HTERT RPE-1 (cell line): ENCODE results near the gene PLA2G4E.

ENCODE experiments used
- in situ Hi-C: fragments of 300-500 bp; cut with MboI; formaldehyde crosslinking; loops from 4 replicates; pipeline ENCODE4 v1.14.3; 2020; ENCODE audit warnings: low sequenced_read_pairs

PLA2G4E gene

DNA sequence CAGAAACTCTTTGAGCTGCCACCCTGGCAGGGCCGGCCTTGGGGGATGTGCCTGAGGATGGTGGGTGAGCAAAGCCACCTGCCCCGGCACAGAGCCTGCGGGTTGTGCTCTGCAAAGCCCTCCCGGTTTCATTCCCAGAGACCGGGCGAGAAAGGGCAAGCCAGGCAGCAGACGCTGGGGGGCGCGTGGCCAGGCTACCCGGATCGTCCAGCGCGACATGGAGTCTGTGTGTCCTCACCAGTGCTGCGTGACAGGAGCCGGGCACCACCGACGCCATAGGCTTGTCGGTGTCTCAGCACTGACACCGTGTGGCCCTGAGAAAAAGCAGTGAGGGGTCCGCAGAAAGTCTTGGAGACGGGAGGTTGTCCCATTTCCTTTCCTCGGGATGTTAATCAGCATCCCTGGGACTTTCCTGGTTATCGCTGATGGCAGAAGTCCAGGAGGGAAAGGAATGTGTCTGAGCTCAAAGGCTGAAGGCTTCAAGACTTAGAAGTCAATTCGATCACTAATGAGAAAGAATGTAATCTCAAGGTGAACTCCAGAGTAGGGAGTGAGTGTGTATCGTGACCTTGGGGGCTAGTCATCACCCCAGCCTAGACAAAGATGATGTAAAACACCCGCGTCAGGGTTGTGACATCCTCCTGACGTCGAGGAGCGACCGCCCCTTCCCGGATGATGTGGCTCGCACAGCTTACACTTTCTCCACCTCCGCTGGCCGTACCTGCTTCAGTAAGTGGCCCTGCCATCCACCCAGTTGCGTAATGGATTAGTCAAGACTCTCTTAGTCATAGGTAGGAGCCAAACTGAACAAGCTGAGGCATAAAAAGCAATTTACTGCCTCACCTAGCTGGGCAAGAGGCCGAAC lies 36.3 kb upstream of the PLA2G4E start:
- in situ Hi-C loops: no loop called here

DNA sequence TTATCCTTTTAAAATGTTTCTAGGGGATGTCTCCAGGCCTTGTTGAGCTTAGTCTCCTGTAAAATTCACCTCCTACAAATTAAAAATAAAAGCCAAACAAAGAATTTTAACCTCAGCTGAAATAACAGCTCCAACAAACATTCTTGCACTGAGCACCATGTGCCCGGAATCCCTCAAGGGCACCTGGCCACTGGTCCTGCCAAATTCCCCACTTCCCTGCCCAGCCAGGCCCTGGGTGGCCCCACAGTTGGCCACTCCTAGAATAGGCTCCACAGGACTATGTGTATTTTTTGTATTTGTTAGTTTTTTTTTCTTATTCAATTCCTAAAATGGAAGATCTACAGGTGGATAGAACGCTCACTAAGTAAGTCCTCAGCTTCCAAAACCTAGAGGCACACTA lies 33.1 kb upstream of the PLA2G4E start:
- in situ Hi-C loops: no loop called here

DNA sequence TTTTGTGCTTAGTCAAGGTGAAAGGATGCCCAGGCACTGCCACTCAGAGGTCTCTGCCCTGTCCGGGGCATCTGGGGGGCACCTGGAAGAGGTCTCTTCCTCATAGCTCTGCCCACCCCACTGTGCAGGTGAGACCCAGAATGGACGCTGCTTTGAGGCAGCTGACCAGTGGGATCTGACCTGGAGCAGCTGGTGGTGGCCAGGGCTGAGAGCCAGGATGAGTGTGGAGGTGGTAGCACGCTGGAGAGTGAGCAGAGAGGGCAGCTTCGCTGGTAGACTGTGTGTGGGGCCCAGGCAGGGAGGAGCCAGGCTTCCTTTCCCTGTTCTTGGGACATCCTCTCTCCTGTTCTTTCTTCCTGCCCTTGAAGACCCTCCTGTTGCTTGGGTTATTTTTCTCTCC lies 32.2 kb upstream of the PLA2G4E start:
- in situ Hi-C loops: no loop called here

DNA sequence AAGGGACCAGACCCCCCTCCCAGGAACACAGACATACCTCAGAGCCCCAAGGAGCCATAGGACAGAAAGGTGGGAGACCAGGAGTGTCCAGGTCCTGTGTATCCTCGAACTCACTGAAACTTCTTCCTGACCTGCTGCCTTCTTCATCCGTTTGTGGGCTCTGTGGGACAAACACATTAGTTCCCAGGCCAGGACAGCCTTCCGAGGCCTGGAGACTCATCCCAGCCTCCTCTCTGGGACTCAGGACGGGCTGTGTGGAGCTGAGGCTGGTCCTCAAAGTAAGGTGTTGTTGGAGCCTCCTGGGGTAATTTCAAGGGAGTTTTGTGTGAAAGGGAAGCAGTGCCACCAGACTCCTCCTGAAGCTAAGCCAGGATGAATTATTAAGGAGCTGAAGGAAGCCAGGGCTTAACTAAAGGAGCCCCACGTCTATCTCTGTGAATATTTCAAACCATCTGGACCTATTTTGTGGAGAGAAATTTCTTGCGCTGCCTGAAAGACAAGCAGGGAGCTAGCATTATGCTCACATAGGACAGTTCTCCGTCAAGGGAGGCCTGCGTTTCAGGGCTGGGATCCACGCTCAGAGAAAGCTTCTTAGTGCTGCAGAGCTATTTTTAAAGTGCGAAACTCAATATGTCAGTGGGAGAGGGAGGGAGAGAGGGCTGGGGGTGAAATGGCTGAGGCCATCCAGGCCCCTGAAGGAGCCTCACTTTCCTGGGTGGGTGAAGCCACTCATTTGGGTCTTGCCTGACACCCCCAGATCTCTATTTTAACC lies 29.8 kb upstream of the PLA2G4E start:
- in situ Hi-C loops: no loop called here

DNA sequence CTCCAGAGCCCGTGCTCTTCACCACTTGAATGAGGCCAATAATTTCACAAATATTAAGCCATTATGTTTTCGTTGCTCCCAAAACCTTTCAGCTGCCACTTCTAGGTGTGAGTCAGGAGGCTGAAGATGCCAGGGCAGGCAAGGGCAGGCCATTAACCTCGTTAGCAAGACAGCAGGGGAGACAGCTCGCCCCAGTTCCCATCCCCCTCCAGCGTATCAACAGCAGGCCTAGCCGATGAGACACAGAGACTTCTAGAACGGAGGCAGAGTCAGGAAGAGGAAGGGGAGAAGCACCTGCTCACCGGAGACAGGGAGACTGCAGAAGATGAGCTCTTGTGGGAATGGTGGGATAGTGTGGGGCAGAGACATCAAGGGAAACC lies 28.0 kb upstream of the PLA2G4E start:
- in situ Hi-C loops: no loop called here

DNA sequence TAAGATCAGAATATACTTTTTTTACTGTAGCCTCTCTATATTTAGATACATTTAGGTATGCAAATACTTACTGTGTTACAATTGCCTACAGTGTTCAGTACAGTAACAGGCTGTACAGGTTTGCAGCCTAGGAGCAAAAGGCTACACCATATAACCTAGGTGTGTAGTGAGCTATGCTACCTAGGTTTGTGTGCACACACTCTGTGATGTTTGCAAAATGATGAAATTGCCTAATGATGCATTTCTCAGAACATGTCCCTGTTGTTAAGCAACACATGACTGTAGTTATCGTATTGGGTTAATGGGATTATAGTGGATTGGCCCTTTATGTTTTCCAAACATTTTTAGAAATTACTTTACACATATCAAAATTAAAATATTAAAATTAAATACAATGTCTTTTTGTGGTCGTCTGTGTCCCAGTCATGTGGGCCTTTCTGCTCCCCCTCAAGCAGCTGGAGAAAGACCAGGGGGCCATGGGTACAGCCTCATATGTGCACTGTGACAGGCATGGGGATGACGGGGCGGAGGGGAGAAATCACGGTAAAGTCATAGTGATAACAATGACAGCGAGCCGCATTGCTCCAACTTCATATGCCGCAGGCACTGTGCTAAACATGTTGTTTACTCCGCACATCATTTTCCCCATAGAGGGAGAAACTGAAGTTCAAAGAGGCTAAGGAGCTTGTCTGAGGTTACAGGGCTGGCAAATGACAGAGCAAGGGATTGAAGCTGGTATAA lies 27.4 kb upstream of the PLA2G4E start:
- in situ Hi-C loops: no loop called here

DNA sequence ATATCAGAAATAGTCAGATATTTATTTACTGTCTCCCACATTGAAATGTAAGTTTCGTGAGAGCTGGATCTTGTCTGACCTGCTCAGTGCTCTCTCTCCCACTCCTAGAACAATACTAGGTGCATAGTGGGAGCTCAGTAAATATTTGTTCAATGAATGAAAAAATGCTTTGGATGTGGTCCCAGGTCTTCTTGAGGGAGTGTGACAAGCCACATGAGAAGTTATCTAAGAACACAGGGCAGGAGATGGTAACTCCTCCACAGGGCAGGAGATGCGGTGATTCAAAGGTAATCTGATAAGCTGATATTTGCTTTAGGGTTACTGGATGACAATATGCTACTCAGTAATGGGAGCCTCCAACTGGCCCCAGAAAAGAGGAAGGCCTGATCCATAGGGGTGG lies 25.8 kb upstream of the PLA2G4E start:
- in situ Hi-C loops: no loop called here

DNA sequence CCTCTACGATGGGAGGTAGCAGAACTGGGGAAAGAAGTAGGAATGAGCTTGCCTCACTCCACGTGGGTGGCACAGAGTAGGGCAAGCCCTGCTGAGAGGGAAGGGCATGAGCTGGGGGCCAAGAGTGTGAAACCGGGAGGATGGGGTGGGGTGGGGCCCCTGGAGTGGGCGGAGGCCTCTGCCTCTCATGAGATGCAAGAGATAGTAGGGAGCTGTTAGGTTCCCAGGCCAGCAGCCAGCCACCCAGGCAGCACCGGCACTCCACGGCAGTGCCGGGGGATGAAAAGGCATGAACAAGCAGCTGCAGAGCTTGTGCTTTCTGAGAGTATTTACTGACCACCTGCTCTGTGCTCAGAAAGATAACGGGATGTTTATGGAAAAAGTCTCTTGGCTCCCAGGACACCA lies 24.4 kb upstream of the PLA2G4E start:
- in situ Hi-C loops: no loop called here

DNA sequence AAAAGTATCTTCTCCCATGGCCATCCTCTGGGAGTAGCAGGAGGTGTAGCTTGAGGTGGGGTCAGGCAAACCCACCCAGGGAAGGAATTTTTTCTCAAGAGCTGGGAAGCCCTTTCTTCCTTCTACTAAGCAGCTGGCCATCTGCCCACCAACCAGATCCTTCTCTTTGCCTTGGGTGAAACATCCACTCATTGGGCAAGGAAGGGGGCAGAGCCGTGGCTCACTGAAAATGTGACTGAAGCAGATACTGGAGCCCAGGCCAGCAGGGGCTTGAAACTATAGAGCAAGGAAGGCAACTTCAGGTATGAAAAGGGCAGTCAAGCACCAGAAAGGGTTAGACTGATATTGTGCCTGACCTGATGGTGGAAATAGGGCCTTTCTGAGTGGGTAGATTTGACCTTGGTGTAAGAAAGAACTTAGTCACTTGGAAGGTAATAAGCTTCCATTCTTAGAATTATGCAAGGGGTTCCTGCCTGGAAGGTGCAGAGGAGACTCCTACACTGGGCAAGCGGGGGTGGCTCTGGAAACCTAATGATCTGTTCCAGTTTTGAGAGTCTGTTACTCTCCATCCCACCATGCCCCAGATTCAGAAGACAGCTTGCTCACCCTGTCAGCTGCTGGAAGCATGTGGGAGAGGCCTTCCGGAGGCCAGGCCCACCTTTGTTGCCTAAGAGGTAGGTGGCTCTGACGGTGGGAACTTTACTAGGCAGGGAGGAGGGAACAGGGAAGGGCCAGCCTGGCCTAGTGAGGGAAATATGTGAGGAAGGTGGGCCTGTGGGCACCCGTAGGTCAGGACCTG lies 22.0 kb upstream of the PLA2G4E start:
- in situ Hi-C loops: no loop called here

DNA sequence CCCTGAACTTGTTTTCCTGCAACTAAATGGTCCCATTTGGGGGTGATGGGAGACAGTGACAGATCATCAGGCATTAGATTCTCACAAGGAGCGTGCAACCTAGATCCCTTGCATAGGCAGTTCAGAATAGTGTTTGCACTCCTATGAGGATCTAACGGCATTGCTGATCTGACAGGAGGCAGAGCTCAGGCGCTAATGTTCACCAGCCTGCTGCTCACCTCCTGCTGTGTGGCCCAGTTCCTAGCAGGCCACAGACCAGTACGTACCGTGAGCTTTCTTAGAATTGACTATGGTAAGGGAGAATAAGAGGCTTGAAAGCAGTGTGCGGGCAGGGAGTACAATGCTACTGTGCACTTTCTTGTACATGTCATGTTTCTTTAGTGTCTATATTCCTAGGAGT lies 17.6 kb upstream of the PLA2G4E start:
- in situ Hi-C loops: no loop called here

DNA sequence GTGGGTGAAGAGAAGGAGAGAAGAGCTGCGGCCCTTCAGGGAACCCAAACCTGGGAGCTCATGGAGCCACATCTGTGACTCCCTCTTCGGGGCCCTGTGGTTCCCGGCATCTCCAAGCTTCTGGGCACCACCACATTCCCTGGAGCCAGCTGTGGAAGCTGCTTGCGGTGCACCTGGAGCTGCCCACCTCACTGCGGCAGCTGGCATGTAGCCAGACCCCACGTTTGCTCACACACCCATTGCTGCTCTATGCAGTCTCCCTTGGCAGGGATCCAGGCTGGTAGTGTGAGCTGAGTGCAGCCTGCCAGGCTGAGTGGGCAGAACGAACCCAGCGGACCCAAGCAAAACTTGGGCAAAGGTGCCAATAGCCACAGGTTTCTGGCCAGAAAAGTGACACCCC lies 16.8 kb upstream of the PLA2G4E start:
- in situ Hi-C loops: no loop called here

DNA sequence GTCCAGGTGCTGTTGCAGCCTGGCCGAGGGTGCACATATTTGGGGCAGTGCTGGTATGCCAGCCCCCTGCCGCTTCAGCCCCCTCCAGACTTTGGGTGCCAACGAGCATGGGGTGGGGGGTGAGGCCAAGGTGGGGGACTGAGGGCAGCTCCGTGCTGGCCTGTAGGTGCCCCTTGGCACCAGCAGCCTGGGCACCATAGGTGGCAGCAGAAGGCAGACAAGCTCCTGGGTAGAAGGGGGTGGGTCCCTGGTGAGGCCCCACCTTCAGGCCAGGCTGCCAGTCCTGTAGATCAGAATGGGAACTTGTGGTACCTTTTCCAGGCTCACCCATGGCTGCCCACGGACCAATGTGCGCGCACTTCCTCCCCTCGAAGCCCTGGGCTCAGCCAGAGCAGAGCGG lies 16.1 kb upstream of the PLA2G4E start:
- in situ Hi-C loops: no loop called here

DNA sequence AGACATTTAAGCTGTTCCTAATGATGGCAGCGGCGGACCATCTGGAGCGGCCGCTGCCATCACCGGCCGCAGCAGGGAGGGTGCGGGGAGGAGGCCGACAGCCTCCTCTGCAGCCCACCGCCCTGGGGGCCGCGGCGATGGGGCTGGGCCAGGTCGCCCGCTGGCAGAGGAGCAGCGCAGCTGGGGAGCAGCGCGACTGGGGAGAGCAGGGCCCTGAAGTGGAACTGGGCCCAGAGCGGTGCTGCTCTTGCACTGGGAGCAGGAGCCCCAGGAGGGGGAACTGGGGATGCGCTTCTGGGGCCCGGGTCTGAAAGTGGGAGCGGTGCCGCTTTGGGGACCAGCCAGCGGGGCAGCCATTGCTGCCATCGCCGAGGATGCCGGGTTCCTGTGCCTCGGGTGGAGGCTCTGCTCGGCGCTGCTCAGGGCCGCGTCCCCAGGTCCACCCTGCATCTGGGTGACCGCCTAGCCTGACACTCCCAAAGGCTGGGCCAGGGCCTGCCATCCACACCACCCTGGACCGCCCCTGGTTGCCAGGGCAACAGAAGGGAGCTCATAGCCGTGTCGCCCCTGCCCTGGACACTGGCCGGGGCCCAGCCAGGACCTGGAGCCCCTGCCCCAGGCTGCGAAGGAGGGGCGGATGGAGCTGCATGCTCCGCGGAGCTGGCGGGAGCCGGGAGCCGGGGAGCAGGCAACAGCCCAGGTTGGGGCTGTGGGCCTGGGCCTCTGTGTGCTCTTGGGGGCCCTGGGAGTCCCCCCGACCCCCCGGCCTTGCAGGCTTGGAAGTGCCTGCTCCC lies 15.5 kb upstream of the PLA2G4E start:
- in situ Hi-C loops: no loop called here

DNA sequence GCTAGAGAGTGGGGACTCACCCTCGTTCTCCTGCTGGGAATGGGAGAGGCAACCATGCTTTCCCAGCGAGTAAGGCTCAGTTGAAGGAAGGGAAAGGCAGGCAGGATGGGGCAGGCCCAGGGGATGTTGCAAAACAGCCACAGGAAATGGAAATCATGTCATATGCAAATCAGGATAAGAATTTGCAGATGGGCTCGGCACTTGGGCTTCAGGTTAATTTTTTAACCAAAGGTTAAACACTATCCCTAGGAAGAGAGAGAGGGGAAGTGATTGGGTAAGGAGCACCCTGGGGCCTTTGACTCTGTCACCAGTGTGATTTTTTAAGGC lies 14.6 kb upstream of the PLA2G4E start:
- in situ Hi-C loops: no loop called here

DNA sequence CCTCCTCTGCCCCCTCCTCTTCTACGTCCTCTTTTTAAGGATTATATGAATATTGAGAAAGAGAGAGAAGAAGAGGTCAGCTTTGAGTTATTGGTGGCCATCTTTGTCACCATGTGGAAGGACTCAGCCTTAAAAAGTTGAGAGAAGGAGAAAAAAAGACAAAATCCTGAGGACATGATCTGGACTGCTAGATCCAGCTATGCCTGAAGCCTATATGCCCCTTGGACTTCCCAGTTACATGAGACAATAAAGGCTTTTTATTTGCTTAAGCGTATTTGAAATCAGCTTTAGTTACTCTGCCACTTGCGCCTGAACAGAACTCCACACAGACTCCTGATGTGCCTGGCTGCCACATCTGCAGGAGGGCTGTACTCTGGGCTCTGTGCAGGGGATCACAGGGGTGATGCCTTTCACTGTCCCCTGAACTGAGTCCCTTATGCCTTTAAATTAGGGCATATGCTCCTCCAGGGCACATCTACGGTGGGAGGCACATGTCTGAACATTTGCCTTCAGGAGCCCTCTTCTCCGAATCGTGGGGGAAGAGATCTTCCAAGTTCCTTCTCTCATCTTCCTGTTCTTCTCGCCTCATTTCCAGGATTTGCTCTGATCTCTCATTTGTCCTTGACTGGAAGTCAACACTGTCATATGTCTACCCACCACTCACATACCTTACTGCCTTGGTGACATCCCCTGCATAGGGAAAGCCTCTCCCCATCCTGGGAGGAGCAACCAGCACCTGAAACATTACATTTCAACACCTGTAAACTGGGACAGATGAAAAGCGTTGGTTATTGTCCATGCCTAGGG lies 14.0 kb upstream of the PLA2G4E start:
- in situ Hi-C loops: no loop called here

DNA sequence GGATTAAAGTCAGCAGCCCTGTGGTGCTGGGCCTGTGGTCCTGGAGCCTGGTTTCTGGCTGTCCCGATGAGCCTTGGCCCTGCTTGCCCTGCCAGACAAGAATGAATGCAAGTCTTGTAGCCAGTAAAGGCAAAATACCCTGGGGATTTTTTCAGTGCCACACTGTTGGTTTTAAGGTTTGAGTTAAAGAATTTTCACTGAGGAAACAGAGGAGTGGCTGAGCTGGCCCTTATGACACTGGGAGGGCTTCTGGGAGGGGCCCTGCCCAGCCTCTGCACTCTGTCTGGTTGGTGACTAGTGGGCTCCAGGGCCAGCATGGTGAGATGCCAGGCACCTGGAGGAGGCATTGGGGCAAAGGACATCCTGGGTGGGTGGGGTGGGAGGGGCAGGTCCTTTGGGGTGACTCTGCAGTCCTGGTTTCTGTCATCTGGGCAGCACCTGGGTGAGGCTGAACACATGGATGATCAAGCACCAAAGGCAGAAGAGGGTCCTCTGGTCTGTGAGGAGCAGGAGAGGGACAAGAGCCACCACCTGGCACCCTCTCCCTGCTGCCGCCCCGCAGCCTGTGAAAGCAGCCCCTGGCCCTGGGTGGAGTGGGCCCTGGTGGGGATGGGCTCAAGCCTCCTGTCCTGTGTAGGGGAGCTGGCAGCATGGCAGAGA lies 12.5 kb upstream of the PLA2G4E start:
- in situ Hi-C loops: no loop called here

DNA sequence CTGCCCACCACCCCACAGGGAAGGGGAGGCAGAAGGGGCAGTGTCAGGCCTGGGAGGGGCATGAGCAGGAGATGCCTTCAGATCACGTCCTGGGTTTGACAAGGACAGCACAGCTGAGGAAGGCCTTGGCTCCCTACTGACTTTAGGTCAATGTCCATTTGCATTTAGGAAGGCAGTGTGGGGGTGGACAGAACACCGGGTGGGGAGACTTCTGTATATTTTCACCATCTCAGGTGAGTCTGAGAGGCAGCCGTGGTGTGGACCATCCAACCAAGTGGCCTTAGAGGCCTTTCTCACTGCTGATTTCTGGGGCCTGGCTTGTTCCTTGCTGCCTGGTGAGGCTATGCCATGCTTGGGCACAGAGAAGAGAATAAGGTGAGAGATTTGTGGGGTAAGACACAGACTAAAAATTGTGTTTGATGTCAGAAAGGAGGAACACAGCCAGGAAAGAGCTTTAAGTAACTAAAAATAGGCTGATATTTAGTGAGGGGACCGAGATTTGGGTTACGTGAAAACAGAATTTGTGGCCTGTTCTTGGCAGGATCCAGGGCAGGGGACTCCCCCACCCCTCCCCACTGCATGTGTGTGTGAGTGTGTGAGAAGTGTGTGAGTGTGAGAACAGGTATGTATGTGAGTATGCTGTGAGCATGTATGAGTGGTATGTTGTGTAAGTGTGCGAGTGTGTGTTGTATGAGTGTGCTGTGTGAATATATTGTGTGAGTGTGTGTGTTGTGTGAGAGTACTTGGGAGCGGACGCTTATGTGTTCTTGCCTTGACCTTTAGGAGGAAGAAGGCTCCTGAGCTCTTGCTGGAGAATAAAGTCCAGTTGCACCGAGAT lies 11.8 kb upstream of the PLA2G4E start:
- in situ Hi-C loops: no loop called here
